Activated naive CD8-positive, alpha-beta T cell (primary cell): ENCODE results near the gene BCAS3.

Experiments used
- H3K27ac Mint-ChIP-seq: one replicate; pipeline ENCODE4 v1.8.0; 2021; ENCODE audit warnings: mixed read lengths
- H3K27me3 Mint-ChIP-seq: one replicate; pipeline ENCODE4 v1.8.0; 2021; ENCODE audit warnings: mixed read lengths
- H3K36me3 Mint-ChIP-seq: one replicate; pipeline ENCODE4 v1.8.0; 2021; ENCODE audit warnings: mixed read lengths
- H3K4me1 Mint-ChIP-seq: one replicate; pipeline ENCODE4 v1.8.0; 2021; ENCODE audit warnings: low read depth, mixed read lengths
- H3K4me3 Mint-ChIP-seq: one replicate; pipeline ENCODE4 v1.8.0; 2021; ENCODE audit warnings: mild to moderate bottlenecking, mixed read lengths
- H3K9me3 Mint-ChIP-seq: one replicate; pipeline ENCODE4 v1.8.0; 2021; ENCODE audit warnings: low read depth, mixed read lengths

The BCAS3 gene

GRCh38 chr17:61057257-61057656 is 379.6 kb downstream of the BCAS3 start:
- Mint-ChIP-seq H3K27me3 (no peaks in the 10 kb centered on the region), H3K4me3 (no peak overlapping the region), H3K36me3 (peaks cover 8% of the 10 kb centered on the region), H3K4me1 (peaks cover 7% of the 10 kb centered on the region), H3K9me3 (no peaks in the 10 kb centered on the region), H3K27ac (no peak overlapping the region)

- Mint-ChIP-seq H3K4me1 (peaks cover 7% of the 10 kb centered on the region), H3K36me3 (peaks cover 13% of the 10 kb centered on the region), H3K27ac (no peak overlapping the region), H3K4me3 (no peak overlapping the region), H3K9me3 (no peaks in the 10 kb centered on the region), H3K27me3 (no peaks in the 10 kb centered on the region)
Measured at GRCh38 chr17:61058066-61058465, 380.4 kb downstream of the BCAS3 start.

DNA sequence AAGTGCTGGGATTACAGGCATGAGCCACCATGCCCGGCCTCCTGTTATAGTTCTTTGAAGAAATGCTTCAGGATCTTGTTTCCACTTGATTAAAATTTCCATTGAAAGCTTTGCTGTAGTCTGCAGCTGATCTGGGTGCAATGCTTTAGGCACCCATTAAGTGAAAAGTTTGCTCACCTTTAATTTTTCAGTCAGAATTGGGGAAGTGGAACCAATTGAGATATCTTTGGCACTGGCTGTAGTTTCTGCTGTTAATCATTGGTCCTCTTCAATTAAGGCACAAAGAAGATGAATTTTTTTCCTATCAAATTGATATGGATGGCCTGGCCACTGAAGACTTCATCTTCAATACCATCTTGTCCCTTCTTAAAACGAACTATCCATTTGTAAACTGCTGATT is 385.9 kb downstream of the BCAS3 start:
- Mint-ChIP-seq H3K27ac (no peak overlapping the region), H3K4me1 (peaks cover 2% of the 10 kb centered on the region), H3K4me3 (no peak overlapping the region), H3K9me3 (no peaks in the 10 kb centered on the region), H3K36me3 (peaks cover 20% of the 10 kb centered on the region), H3K27me3 (no peaks in the 10 kb centered on the region)

DNA sequence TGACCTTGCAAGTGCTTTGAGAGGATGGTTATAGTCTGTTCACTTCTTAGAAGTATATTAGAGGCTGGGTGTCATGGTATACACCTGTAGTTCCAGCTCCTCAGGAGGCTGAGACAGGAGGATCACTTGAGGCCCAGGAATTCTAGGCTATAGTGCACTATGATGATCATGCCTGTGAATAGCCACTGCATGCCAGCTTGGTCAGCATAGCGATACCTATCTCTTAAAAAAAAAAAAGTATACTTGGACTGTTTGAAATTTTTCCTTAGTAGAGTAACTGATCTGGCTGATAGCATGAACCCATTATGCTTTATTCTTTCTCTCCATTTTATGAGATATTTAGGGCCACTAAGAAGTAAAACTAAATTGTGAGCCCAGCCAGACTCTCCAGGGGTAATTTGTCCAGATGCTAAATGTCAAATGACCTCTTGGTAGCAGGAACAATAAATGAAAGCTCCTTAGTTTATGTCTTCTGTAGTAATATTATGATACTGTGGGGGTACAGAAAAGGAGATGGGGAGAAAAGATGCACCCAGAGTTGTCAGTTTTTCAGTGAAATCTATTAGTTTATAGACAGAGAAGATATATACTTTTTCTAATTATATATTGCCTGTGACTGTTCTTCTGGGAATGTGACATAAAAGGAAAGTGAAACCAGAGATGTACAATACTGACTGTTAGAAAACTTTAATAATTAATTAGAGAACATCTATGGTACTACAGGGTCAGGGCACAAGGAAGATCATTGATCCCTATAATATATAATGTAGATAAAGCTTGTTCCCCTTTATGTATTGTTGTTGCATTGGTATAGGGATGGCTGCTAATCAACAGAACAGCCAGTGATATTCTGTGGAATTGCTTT is 386.7 kb downstream of the BCAS3 start:
- Mint-ChIP-seq H3K4me1 (peaks cover 2% of the 10 kb centered on the region), H3K27me3 (no peaks in the 10 kb centered on the region), H3K9me3 (no peaks in the 10 kb centered on the region), H3K27ac (no peak overlapping the region), H3K36me3 (peaks cover 24% of the 10 kb centered on the region), H3K4me3 (no peak overlapping the region)

- H3K27ac Mint-ChIP-seq = no peak overlapping the region
- H3K9me3 Mint-ChIP-seq = no peaks in the 10 kb centered on the region
- H3K36me3 Mint-ChIP-seq = peaks cover 26% of the 10 kb centered on the region
- H3K4me3 Mint-ChIP-seq = no peak overlapping the region
- H3K27me3 Mint-ChIP-seq = no peaks in the 10 kb centered on the region
- H3K4me1 Mint-ChIP-seq = peaks cover 2% of the 10 kb centered on the region
Measured at GRCh38 chr17:61065263-61065773, 387.7 kb downstream of the BCAS3 start.

DNA sequence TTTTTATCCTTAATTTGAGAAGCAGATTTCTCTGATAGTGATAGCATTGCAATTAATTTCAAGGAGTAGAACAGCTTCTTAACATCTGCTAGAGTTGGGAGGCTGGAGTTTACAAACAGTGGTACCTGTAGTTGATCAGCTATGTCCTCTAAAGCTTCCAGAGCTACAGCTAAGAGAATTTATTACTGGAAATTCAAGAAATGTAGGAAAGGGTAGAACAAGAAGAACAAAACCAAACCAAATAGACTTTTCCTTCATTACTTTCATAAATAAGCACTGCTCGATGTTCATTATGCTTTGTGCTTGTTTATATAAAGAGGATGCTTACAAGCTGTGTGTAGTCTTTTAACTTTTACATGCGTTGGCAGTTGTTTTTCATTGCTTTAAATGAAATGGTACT is 388.4 kb downstream of the BCAS3 start:
- Mint-ChIP-seq H3K27me3 (no peaks in the 10 kb centered on the region), H3K4me3 (no peak overlapping the region), H3K9me3 (no peaks in the 10 kb centered on the region), H3K4me1 (peaks cover 2% of the 10 kb centered on the region), H3K27ac (no peak overlapping the region), H3K36me3 (peaks cover 22% of the 10 kb centered on the region)

GRCh38 chr17:61070649-61071048 is 393.0 kb downstream of the BCAS3 start:
- Mint-ChIP-seq H3K4me3 (no peak overlapping the region), H3K27me3 (no peaks in the 10 kb centered on the region), H3K36me3 (peaks cover 8% of the 10 kb centered on the region), H3K4me1 (no peaks in the 10 kb centered on the region), H3K9me3 (no peaks in the 10 kb centered on the region), H3K27ac (no peak overlapping the region)

- Mint-ChIP-seq H3K9me3 (no peaks in the 10 kb centered on the region), H3K36me3 (peaks cover 14% of the 10 kb centered on the region), H3K4me1 (no peaks in the 10 kb centered on the region), H3K27me3 (no peaks in the 10 kb centered on the region), H3K4me3 (no peak overlapping the region), H3K27ac (no peak overlapping the region)
Measured at GRCh38 chr17:61072648-61073047, 395.0 kb downstream of the BCAS3 start.

GRCh38 chr17:61073131-61073530 is 395.5 kb downstream of the BCAS3 start:
- Mint-ChIP-seq H3K9me3 (no peaks in the 10 kb centered on the region), H3K4me1 (no peaks in the 10 kb centered on the region), H3K36me3 (peaks cover 14% of the 10 kb centered on the region), H3K4me3 (no peak overlapping the region), H3K27ac (no peak overlapping the region), H3K27me3 (no peaks in the 10 kb centered on the region)

- Mint-ChIP-seq H3K27ac (no peak overlapping the region), H3K27me3 (no peaks in the 10 kb centered on the region), H3K36me3 (peaks cover 15% of the 10 kb centered on the region), H3K9me3 (no peaks in the 10 kb centered on the region), H3K4me1 (no peaks in the 10 kb centered on the region), H3K4me3 (no peak overlapping the region)
Measured at GRCh38 chr17:61073799-61074513, 396.3 kb downstream of the BCAS3 start.

DNA sequence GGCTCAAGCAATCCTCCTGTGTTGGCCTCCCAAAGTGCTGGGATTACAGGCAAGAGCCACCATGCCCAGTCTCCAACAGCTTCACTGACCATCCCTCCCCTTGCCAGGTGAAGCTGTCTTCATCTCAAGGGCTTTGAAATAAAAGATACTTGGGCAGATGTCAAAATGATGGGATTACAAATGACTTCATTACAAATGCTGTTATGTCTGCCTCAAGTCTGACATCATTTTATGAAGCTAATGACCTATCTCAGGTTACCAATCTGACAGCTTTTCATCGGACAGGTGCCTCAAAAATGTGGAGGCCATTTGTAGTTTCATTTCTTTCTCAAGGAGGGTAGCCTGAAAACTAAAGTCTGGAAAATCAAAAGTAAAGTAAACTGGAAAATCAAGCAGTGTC is 398.3 kb downstream of the BCAS3 start:
- Mint-ChIP-seq H3K9me3 (no peaks in the 10 kb centered on the region), H3K4me1 (no peaks in the 10 kb centered on the region), H3K27me3 (no peaks in the 10 kb centered on the region), H3K4me3 (no peak overlapping the region), H3K27ac (no peak overlapping the region), H3K36me3 (peaks cover 16% of the 10 kb centered on the region)

DNA sequence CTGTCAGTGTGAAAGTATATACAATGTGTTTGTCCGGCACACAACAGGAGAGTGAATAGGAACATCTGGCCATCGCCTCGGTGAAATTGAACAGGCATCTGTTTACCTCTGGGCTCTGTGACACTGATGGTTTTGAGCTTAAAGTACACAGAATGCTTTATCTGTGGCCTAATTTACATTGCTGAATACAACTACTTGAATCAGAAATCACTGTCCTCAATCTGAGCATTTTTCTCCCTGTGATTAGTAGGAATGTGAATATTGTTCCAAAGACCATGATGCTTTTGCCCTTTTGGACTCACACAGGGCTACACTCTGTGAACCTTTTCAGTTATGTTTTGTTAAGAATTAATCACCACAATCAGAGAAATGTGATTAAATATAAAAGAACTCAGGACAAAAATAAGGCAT is 399.0 kb downstream of the BCAS3 start:
- no peaks in the 10 kb centered on the region for H3K4me1 Mint-ChIP-seq
- no peaks in the 10 kb centered on the region for H3K9me3 Mint-ChIP-seq
- H3K27ac Mint-ChIP-seq = no peak overlapping the region
- H3K4me3 Mint-ChIP-seq = no peak overlapping the region
- H3K36me3 Mint-ChIP-seq = peaks cover 16% of the 10 kb centered on the region
- no peaks in the 10 kb centered on the region for H3K27me3 Mint-ChIP-seq

DNA sequence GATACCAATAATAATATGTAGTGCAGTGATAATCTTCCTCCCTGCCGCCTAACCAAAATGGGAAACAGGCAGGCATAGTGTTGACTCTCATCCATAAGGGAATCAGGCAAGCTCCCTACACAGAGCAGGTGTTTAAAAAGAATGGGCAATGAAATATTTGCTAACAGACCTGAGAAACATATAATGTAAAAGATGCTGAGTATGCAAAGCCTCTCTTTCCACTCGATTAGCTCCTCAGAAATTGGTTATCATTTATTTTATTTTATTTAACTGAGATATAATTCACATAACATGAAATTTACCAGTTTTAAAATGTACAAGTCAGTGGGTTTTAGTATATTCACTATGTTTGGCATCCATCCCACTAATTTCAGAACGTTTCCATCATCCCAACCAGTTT is 404.3 kb downstream of the BCAS3 start:
- H3K27ac Mint-ChIP-seq = no peak overlapping the region
- no peak overlapping the region for H3K4me3 Mint-ChIP-seq
- no peaks in the 10 kb centered on the region for H3K9me3 Mint-ChIP-seq
- H3K36me3 Mint-ChIP-seq = peaks cover 21% of the 10 kb centered on the region
- no peaks in the 10 kb centered on the region for H3K4me1 Mint-ChIP-seq
- no peaks in the 10 kb centered on the region for H3K27me3 Mint-ChIP-seq

DNA sequence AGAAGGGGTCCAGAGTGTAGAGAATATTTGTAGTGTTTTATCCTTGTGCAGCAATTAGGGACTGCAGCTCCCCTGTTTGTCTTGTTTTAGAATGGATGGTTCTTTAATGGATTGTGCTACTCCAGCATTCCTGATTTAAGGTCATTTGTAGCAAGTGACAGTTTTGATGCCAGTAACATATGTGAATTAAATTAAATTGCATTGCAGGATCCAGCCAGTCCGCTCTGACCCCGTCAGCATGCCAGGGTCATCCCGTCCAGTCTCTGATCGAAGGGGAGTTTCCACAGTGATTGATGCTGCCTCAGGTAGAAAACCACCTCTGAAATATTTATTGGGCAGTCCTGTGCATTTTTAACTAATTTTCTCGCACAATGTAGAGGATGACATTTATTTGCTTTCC is 406.6 kb downstream of the BCAS3 start:
- Mint-ChIP-seq H3K4me1 (no peaks in the 10 kb centered on the region), H3K36me3 (peaks cover 20% of the 10 kb centered on the region)

DNA sequence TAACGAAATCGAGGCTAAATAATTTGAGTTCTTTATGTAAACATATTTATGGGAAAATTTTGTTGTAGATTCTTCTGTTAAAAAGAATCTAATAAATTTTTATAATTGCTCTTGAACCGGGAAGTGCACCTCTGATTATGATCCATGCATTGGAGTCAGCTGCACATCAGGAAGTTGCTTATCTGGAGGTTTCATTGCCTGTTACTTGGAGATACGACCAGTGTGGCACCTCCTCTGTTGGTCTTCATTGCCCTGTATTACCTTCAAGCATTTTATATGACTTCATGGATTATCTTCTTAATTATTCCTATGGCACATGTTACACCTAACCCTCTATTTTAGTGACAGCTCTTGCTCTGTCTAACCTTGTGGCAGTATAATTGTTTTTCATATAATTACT is 409.4 kb downstream of the BCAS3 start:
- Mint-ChIP-seq H3K27me3 (no peaks in the 10 kb centered on the region), H3K9me3 (peaks cover 6% of the 10 kb centered on the region)

More for the DNA sequence above, 406.6 kb downstream of the BCAS3 start:
- Mint-ChIP-seq H3K9me3 (no peaks in the 10 kb centered on the region), H3K27me3 (no peaks in the 10 kb centered on the region), H3K4me3 (no peak overlapping the region), H3K27ac (no peak overlapping the region)

More for the DNA sequence above, 409.4 kb downstream of the BCAS3 start:
- Mint-ChIP-seq H3K36me3 (peaks cover 23% of the 10 kb centered on the region), H3K27ac (no peak overlapping the region), H3K4me3 (no peak overlapping the region), H3K4me1 (no peaks in the 10 kb centered on the region)
